Heart right ventricle (tissue), 16 donors: ENCODE measurements around the gene SLC2A9. TPM values are rescaled to one million over a fixed set of nuclear protein-coding genes. Genes with fewer than 3 reads are reported as not detected.

ENCODE experiments used
- ATAC-seq, 8 donors: fragments of 200-7000 bp; cut with Tn5 transposase; one replicate each; pipeline ENCODE4 v1.9.1; 2020; ENCODE audit warnings: mild to moderate bottlenecking in 8 of 8, moderate library complexity in 8 of 8, moderate number of reproducible peaks in 1 of 8
- DNase-seq, 2 donors: peaks; one replicate each; pipeline ENCODE4 v3.0.0-alpha.2; 2020
- H3K27ac ChIP-seq, 10 donors: fragments of 200-600 bp; sonication (generic) in 2 of 10; one replicate each; pipeline versions ENCODE4 v1.5.0 to v1.8.0; 2020 to 2022; ENCODE audit warnings: mild to moderate bottlenecking in 3 of 10
- H3K27me3 ChIP-seq, 7 donors: fragments of 200-600 bp; one replicate each; pipeline ENCODE4 v1.8.0; 2021 to 2022; ENCODE audit warnings: mild to moderate bottlenecking in 2 of 7
- H3K36me3 ChIP-seq, 9 donors: fragments of 200-600 bp; sonication (generic) in 1 of 9; one replicate each; pipeline versions ENCODE4 v1.5.0 to v1.8.0; 2020 to 2022; ENCODE audit warnings: mild to moderate bottlenecking in 2 of 9
- H3K4me1 ChIP-seq, 9 donors: fragments of 200-600 bp; sonication (generic) in 1 of 9; one replicate each; pipeline versions ENCODE4 v1.5.0 to v1.8.0; 2020 to 2022; ENCODE audit warnings: mild to moderate bottlenecking in 4 of 9
- H3K4me3 ChIP-seq, 10 donors: fragments of 200-600 bp; sonication (generic) in 2 of 10; one replicate each; pipeline versions ENCODE4 v1.5.0 to v1.8.0; 2020 to 2022; ENCODE audit warnings: mild to moderate bottlenecking in 7 of 10, moderate library complexity in 2 of 10
- H3K9me3 ChIP-seq, 11 donors: fragments of 200-600 bp in 10 of 11; sonication (generic) in 2 of 11; one replicate each; pipeline versions ENCODE4 v1.5.0 to v1.8.0; 2013 to 2022; ENCODE audit warnings: mild to moderate bottlenecking in 2 of 11, control low read depth in 1 of 11, moderate library complexity in 1 of 11
- CTCF ChIP-seq, 9 donors: fragments of 200-600 bp; sonication (generic) in 2 of 9; IDR thresholded peaks; one replicate each; pipeline versions ENCODE4 v1.5.0 to v1.8.0; 2021 to 2022; ENCODE audit warnings: antibody characterized with exemption in 9 of 9, mild to moderate bottlenecking in 5 of 9, moderate library complexity in 1 of 9
- WGBS, 2 donors: extraction: QIAGEN DNeasy Blood & Tissue Kit; methylation state at CpG; one replicate each; pipeline ENCODE4 v1.1.7; 2013; ENCODE audit warnings: inconsistent platforms in 1 of 2; 5-methylcytosine and 5-hydroxymethylcytosine counted together
- intact Hi-C, 10 donors: fragments of 100-400 bp; cut with DNase I; formaldehyde crosslinking; loops; one replicate each; pipeline versions ENCODE4 v1.11.1 to v1.14.2; 2022
- polyA plus RNA-seq, 2 donors: library from polyadenylated mRNA; stranded (reverse); fragments of 200-250 nt; gene quantifications; one replicate each; pipeline ENCODE4 v1.2.3, GENCODE V29; 2013
- total RNA-seq, 10 donors: library from RNA; stranded (reverse); fragmentation: NEBNext Ultra II Directional in 3 of 10; extraction: Animal tissue kit (Norgen Biotek cat#: 25700) in 3 of 10; gene quantifications; one replicate each; pipeline versions ENCODE4 v1.2.1 to v1.2.4, GENCODE V29; 2021 to 2023
- donor health status: Arrhythmogenic right ventricular cardiomyopathy.
- donor health status: ischemic (EF 13 %, LVEDD 7.1; RV severe dilation, severe dysfunction).
- donor health status: healthy with polysubstance abuse.
- donor health status: DM: no; HTN: yes; CAD: no.
- donor health status: DM: no; HTN: no; CAD: no.
- donor health status: ischemic (EF 25% LVEDD 6.9; RV normal size, moderate dysfunction).
- donor health status: ischemic (EF 25% LVEDD 5.7; RV mildly dilated, moderate dysfunction).
- donor health status: healthy.
- donor health status: DM: yes; HTN: yes; CAD: no.
- donor health status: Ischemic cardiomyopathy.
- donor health status: ischemic (EF 35%, LVEDD 5.7; RV mildly dilated, moderate dysfunction).
- donor health status: nonischemic (EF 11% LVEDD 7.7; RV severe dilation, severe dysfunction).
- donor health status: DM: yes; HTN: yes; CAD: no.
- donor health status: PGD.
- donor health status: ischemic (EF 29% LVEDD 5.4; RV normal size, mild dysfunction).
- donor health status: nonischemic (EF 23%, LVEDD 6.1; RV moderate dilation, normal function).

SLC2A9 gene
- total and polyA plus RNA-seq, 12 donors, result 3.1 to 10.9 (median 5.5) TPM

DNA sequence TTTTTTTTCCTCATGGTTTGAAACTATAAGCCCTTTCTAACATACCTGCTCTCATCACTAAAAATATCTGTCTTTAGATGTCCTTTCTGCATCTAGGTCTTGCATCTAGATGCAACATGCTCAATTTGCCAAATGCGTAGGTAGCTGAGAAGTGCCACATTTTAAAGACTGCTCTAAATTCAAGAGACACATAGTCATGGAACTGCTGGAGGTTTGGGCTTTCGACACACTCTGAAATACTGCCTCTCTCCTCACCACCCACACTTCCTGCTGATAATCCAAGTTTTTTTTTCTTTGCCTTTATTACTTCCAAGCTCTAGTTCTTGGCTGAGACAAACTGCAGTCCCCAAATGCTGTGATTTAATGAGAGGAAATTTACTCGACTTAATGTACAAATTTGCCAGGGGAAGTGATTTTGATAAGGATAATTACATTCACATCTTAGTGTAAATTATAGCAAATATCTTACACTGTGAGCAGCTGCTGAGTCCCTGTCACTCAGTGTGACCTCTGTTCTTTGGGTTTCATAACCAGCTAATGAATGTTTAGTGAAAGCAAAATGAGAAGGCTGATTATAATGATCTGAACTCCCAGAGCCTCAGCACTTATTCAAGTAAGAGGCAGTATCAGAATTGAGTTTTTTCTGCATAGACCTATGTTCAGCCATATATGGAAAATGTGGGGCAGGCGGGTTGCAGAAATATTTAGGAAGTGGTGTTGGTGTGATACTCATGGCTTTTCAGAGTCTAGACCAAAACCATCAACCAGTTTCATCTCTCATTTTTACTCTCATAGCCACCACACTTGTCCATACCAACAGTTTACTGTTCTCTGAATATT, 208.6 kb downstream of the SLC2A9 start:
- TF ChIP-seq CTCF (IDR thresholded peaks at IDR 0.05), result no peak
- DNase-seq, result no peak
- Histone ChIP-seq H3K36me3 (no peaks in the 10 kb centered on the region), H3K27ac (no peak overlapping the region), H3K9me3 (no peaks in the 10 kb centered on the region), H3K4me1 (peaks cover 0 to 13% (median 0%) of the 10 kb centered on the region in 9 donors), H3K27me3 (no peaks in the 10 kb centered on the region), H3K4me3 (no peak overlapping the region)
- intact Hi-C loops, result no loop called here
- ATAC-seq, result peak in 7 of 8 donors; percentile 18 to 76 (median 50)
- 42 to 48% methylated on average over 4 of the region's 4 CpGs for WGBS, 2 donors

- H3K9me3 ChIP-seq, result no peaks in the 10 kb centered on the region
- H3K4me1 ChIP-seq, result peaks cover 0 to 13% (median 0%) of the 10 kb centered on the region in 9 donors
- no peaks in the 10 kb centered on the region for H3K36me3 ChIP-seq
- no peak overlapping the region for H3K27ac ChIP-seq
- WGBS, 2 donors, result 75 to 85% methylated on average over 3 of the region's 3 CpGs
- H3K27me3 ChIP-seq, result no peaks in the 10 kb centered on the region
- ATAC-seq (no peak), DNase-seq (no peak)
- intact Hi-C loops, result no loop called here
- H3K4me3 ChIP-seq, result no peak overlapping the region
- TF ChIP-seq CTCF (IDR thresholded peaks at IDR 0.05), result no peak
Observed at GRCh38 chr4:9811806-9812205, 209.5 kb downstream of the SLC2A9 start.

- intact Hi-C loops, result no loop called here
- peaks cover 0 to 11% (median 0%) of the 10 kb centered on the region in 9 donors for H3K4me1 ChIP-seq
- H3K36me3 ChIP-seq, result no peaks in the 10 kb centered on the region
- WGBS, 2 donors, result 79 to 85% methylated on average over 5 of the region's 5 CpGs
- no peaks in the 10 kb centered on the region for H3K9me3 ChIP-seq
- H3K27ac ChIP-seq, result no peak overlapping the region
- ATAC-seq, result no peak
- H3K27me3 ChIP-seq, result peaks cover 0 to 13% (median 0%) of the 10 kb centered on the region in 7 donors
- no peak for DNase-seq
- no peak for TF ChIP-seq CTCF (IDR thresholded peaks at IDR 0.05)
- no peak overlapping the region for H3K4me3 ChIP-seq
Observed at GRCh38 chr4:9808077-9808476, 213.2 kb downstream of the SLC2A9 start.

DNA sequence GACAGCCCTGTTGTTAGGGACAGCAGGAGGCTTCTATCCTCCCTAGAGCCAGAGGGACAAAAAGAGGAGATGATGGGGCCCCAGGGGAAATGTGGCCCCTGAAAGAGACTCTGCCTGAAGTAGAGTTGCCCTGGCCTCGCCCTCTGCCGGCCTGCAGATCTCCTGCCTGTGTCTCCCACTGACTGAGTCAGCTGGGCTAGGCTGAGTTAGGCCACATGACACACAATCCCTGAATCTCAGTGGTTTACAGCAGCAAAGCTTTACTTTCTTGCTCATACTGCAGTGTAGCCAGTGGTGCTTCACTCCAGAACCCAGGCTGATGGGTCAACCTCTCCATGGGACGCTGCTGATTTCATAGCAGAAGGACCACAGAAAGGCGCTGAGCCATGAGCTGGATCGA, 216.4 kb downstream of the SLC2A9 start:
- H3K27me3 ChIP-seq, result peaks cover 0 to 22% (median 4%) of the 10 kb centered on the region in 7 donors
- intact Hi-C loops, result no loop called here
- no peak for TF ChIP-seq CTCF (IDR thresholded peaks at IDR 0.05)
- DNase-seq, result no peak
- ATAC-seq, result no peak
- no peak overlapping the region for H3K27ac ChIP-seq
- no peaks in the 10 kb centered on the region for H3K4me1 ChIP-seq
- no peak overlapping the region for H3K4me3 ChIP-seq
- 88 to 91% methylated on average over 5 of the region's 5 CpGs for WGBS, 2 donors
- H3K9me3 ChIP-seq, result no peaks in the 10 kb centered on the region
- no peaks in the 10 kb centered on the region for H3K36me3 ChIP-seq
